Measurements from ENCODE around the gene CDH11. TPM values are rescaled to one million over a fixed set of nuclear protein-coding genes. Genes with fewer than 3 reads are reported as not detected.

The CDH11 gene
- total and polyA plus RNA-seq, 2 donors (not counting 1 experiment from before 2014, with no cell fraction given), result not detected

DNA sequence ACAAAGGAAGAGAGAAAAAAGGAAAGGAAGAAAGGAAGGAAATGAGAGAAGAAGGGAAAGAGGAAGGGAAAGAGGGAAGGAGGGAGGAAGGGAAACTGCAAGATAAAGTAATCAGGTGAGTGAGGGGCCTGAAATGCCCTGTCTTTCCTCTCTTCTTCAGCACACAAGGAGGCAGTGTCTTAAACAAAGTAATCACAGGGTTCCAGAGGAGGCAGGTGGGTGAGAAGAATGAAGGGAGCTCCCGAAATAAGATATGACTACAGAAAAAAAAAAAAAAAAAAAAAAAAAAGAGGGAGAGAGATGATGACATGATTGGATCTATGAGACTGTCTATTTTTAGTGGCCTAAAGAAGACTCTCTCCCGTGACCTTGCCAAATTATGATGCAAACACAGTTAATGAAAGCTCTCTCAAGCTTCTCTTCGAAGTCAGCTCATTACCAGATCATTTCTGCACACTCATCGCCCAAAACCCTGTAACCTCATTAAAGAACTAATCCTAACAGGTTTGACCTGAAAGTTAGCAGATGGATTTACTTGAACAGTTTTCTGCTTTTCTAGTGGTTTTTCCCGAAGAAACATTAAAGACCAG, 53.6 kb downstream of the CDH11 start:
- no peak overlapping the region for H3K27ac Mint-ChIP-seq
- POLR2A ChIA-PET, result no interaction called here

DNA sequence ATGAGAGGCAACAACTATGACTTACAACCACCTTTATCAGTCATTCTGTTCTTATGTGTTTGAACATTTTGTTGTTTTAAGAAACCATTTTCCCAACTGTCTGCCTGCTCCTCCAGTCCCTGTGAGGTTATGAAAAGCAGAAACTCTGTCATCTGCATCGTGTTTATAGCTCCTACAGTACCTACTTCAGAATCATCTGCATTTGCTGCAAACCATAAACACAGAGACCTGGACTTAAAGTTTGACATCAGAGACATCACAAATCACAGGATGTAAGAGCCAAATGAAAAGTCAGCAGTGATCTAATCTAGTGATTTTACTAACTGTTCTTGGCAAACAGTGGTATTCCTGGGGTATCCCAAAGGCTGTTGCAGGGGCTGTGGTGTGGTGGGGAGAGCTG, 55.2 kb downstream of the CDH11 start:
- Histone ChIP-seq H2AFZ (ENCODE audit: insufficient read depth, low read depth, low read length, poor library complexity, severe bottlenecking) (no peak overlapping the region), H3K36me3 (replicated peaks in 1 of 2; ENCODE audit: control extremely low read depth in 1 of 2, control insufficient read depth in 1 of 2, extremely low read depth in 1 of 2, insufficient read depth in 2 of 2, low read length in 1 of 2) (no peaks in the 10 kb centered on the region), H3K9ac (ENCODE audit: low read length) (no peak overlapping the region), H3K27me3 (replicated peaks in 1 of 4; ENCODE audit: control extremely low read depth in 1 of 4, control insufficient read depth in 3 of 4, insufficient read depth in 4 of 4, low read length in 3 of 4) (no peaks in the 10 kb centered on the region), H3K27ac (ENCODE audit: low read length in 2 of 2) (no peak overlapping the region), H3K4me2 (replicated peaks; ENCODE audit: low read depth, low read length, poor library complexity, severe bottlenecking) (no peak overlapping the region), H4K20me1 (ENCODE audit: control insufficient read depth, insufficient read depth, low read length, poor library complexity, severe bottlenecking) (no peaks in the 10 kb centered on the region), H3K79me2 (ENCODE audit: control insufficient read depth, insufficient read depth, low read length) (no peaks in the 10 kb centered on the region), H3K4me1 (ENCODE audit: control insufficient read depth in 2 of 2, insufficient read depth in 2 of 2, low read length in 2 of 2) (no peaks in the 10 kb centered on the region), H3K4me3 (ENCODE audit: control extremely low read depth in 1 of 5, extremely low read depth in 1 of 5, insufficient read depth in 1 of 5, low read depth in 2 of 5, low read length in 4 of 5) (no peak overlapping the region), H3K9me3 (ENCODE audit: control extremely low read depth in 1 of 3, control insufficient read depth in 2 of 3, insufficient read depth in 1 of 3, low read length in 2 of 3) (peaks cover 0 to 2% (median 0%) of the 10 kb centered on the region in 3 donors)
- H3K4me1 Mint-ChIP-seq, result no peaks in the 10 kb centered on the region
- intact Hi-C loops (cut with micrococcal nuclease), result no loop called here
- WGBS (ENCODE audit: insufficient coverage), result 70% methylated on average over 1 of the region's 1 CpG
- no peak for DNase-seq
- ChIA-PET POLR2A (no interaction called here), CTCF (no interaction called here)
- TF ChIP-seq EZH2 (IDR thresholded peaks at IDR 0.05; ENCODE audit: borderline replicate concordance, insufficient read depth, low read depth, low read length, poor library complexity, severe bottlenecking), result no peak
- TF ChIP-seq, protein P1, sequence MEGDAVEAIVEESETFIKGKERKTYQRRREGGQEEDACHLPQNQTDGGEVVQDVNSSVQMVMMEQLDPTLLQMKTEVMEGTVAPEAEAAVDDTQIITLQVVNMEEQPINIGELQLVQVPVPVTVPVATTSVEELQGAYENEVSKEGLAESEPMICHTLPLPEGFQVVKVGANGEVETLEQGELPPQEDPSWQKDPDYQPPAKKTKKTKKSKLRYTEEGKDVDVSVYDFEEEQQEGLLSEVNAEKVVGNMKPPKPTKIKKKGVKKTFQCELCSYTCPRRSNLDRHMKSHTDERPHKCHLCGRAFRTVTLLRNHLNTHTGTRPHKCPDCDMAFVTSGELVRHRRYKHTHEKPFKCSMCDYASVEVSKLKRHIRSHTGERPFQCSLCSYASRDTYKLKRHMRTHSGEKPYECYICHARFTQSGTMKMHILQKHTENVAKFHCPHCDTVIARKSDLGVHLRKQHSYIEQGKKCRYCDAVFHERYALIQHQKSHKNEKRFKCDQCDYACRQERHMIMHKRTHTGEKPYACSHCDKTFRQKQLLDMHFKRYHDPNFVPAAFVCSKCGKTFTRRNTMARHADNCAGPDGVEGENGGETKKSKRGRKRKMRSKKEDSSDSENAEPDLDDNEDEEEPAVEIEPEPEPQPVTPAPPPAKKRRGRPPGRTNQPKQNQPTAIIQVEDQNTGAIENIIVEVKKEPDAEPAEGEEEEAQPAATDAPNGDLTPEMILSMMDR (IDR thresholded peaks at IDR 0.05), result no peak
- H3K4me3 Mint-ChIP-seq, result no peak overlapping the region
- no peaks in the 10 kb centered on the region for H3K9me3 Mint-ChIP-seq (ENCODE audit: insufficient read depth)
- ATAC-seq (ENCODE audit: low read depth), result no peak
- no peaks in the 10 kb centered on the region for H3K27me3 Mint-ChIP-seq
- no peak overlapping the region for H3K27ac Mint-ChIP-seq

More for the DNA sequence above, 53.6 kb downstream of the CDH11 start:
- Mint-ChIP-seq H3K27me3 (no peaks in the 10 kb centered on the region), H3K4me3 (no peak overlapping the region), H3K9me3 (ENCODE audit: insufficient read depth) (no peaks in the 10 kb centered on the region), H3K4me1 (no peaks in the 10 kb centered on the region)
- WGBS (ENCODE audit: insufficient coverage), result 100% methylated on average over 2 of the region's 5 CpGs
- Histone ChIP-seq H3K9me3 (ENCODE audit: control extremely low read depth in 1 of 3, control insufficient read depth in 2 of 3, insufficient read depth in 1 of 3, low read length in 2 of 3) (peaks cover 0 to 7% (median 0%) of the 10 kb centered on the region in 3 donors), H3K4me2 (replicated peaks; ENCODE audit: low read depth, low read length, poor library complexity, severe bottlenecking) (no peak overlapping the region), H3K4me1 (ENCODE audit: control insufficient read depth in 2 of 2, insufficient read depth in 2 of 2, low read length in 2 of 2) (no peaks in the 10 kb centered on the region), H2AFZ (ENCODE audit: insufficient read depth, low read depth, low read length, poor library complexity, severe bottlenecking) (no peak overlapping the region), H3K79me2 (ENCODE audit: control insufficient read depth, insufficient read depth, low read length) (no peaks in the 10 kb centered on the region), H4K20me1 (ENCODE audit: control insufficient read depth, insufficient read depth, low read length, poor library complexity, severe bottlenecking) (no peaks in the 10 kb centered on the region), H3K27me3 (replicated peaks in 1 of 4; ENCODE audit: control extremely low read depth in 1 of 4, control insufficient read depth in 3 of 4, insufficient read depth in 4 of 4, low read length in 3 of 4) (no peaks in the 10 kb centered on the region), H3K9ac (ENCODE audit: low read length) (no peak overlapping the region), H3K36me3 (replicated peaks in 1 of 2; ENCODE audit: control extremely low read depth in 1 of 2, control insufficient read depth in 1 of 2, extremely low read depth in 1 of 2, insufficient read depth in 2 of 2, low read length in 1 of 2) (no peaks in the 10 kb centered on the region), H3K4me3 (ENCODE audit: control extremely low read depth in 1 of 5, extremely low read depth in 1 of 5, insufficient read depth in 1 of 5, low read depth in 2 of 5, low read length in 4 of 5) (no peak overlapping the region), H3K27ac (ENCODE audit: low read length in 2 of 2) (no peak overlapping the region)
- DNase-seq (no peak), ATAC-seq (ENCODE audit: low read depth) (no peak)
- intact Hi-C loops (cut with micrococcal nuclease), result no loop called here
- CTCF ChIA-PET, result no interaction called here
- TF ChIP-seq EZH2 (IDR thresholded peaks at IDR 0.05; ENCODE audit: borderline replicate concordance, insufficient read depth, low read depth, low read length, poor library complexity, severe bottlenecking), result no peak
- TF ChIP-seq, protein P1 (IDR thresholded peaks at IDR 0.05), result no peak

Data from B cell (primary cell).